HCT116 (cell line): ENCODE results near the gene MYEOV. TPM values are rescaled to one million over a fixed set of nuclear protein-coding genes. Genes with fewer than 3 reads are reported as not detected.

Source experiments
- ATAC-seq: fragments of 200-7000 bp; cut with Tn5 transposase; 2 replicates; pipeline ENCODE4 v1.9.1; 2020; ENCODE audit warnings: mild to moderate bottlenecking, moderate library complexity
- BruUV-seq: library from RNA; stranded (reverse); fragments of 400-500 nt; replicated peaks from 2 replicates; lab custom pipeline; 2021; lab: Mats Ljungman, UMichigan
- CTCF ChIA-PET: fragments of 300-600 bp; sonication (Branson Sonifier 250); formaldehyde crosslinking; loops from one replicate; lab custom pipeline; 2021; ENCODE audit warnings: antibody characterized with exemption; lab: Charles Lee
- POLR2A ChIA-PET: fragments of 300-600, 350-600 bp; sonication (Branson Sonifier 250); formaldehyde crosslinking; loops from one replicate; lab custom pipeline; 2021; ENCODE audit warnings: antibody characterized with exemption; lab: Charles Lee
- RAD21 ChIA-PET, 2 experiments: fragments of 300-600 bp; sonication (Branson Sonifier 250); formaldehyde crosslinking; loops; one replicate each; lab custom pipeline; 2023; ENCODE audit warnings: low total read pairs in 2 of 2; ENCODE audit not compliant: uncharacterized antibody in 2 of 2, unreplicated experiment in 2 of 2, low non-redundant PET in 1 of 2; lab: Charles Lee
- DNase-seq: peaks from one replicate; pipeline ENCODE4 v3.0.0-alpha.2; 2010; ENCODE audit warnings: low read depth, low spot score
- H2AFZ ChIP-seq: fragments of 200-600 bp; shearing (Covaris generic), sonication (generic); 2 replicates; pipeline ENCODE4 v1.6.1; 2017; ENCODE audit warnings: low read depth, mixed run types, mixed read lengths, antibody characterized with exemption, low read length; ENCODE audit not compliant: poor library complexity, severe bottlenecking
- H3K27ac ChIP-seq: 2 replicates; pipeline ENCODE4 v1.5.1; 2012; ENCODE audit warnings: low read depth, low read length
- H3K27me3 ChIP-seq: fragments of 200-600 bp; sonication (generic); 2 replicates; pipeline ENCODE4 v1.6.1; 2016; ENCODE audit warnings: mixed run types, low read length, mixed read lengths; ENCODE audit not compliant: insufficient read depth
- H3K36me3 ChIP-seq, 2 experiments: fragments of 200-500 bp in 1 of 2; fragments of 200-600 bp in 1 of 2; sonication (Bioruptor generic) in 1 of 2; sonication (generic) in 1 of 2; 2 replicates each; pipeline versions ENCODE4 v1.5.1 to v1.6.1; 2014 to 2016; ENCODE audit warnings: low read length in 2 of 2, inconsistent platforms in 1 of 2, mixed read lengths in 1 of 2, mixed run types in 1 of 2; ENCODE audit not compliant: insufficient read depth in 2 of 2, control insufficient read depth in 1 of 2
- H3K4me1 ChIP-seq, 2 experiments: fragments of 200-600 bp in 1 of 2; sonication (generic) in 1 of 2; 2 replicates each; pipeline versions ENCODE4 v1.5.1 to v1.6.1; 2012 to 2017; ENCODE audit warnings: low read length in 2 of 2, inconsistent platforms in 1 of 2, mild to moderate bottlenecking in 1 of 2, mixed read lengths in 1 of 2, mixed run types in 1 of 2, moderate library complexity in 1 of 2; ENCODE audit not compliant: insufficient read depth in 2 of 2, control insufficient read depth in 1 of 2
- H3K4me2 ChIP-seq: fragments of 200-600 bp; sonication (generic); 2 replicates; pipeline ENCODE4 v1.6.1; 2017; ENCODE audit warnings: mixed run types, low read length, mixed read lengths
- H3K4me3 ChIP-seq, 2 experiments: fragments of 200-600 bp in 1 of 2; sonication (generic) in 1 of 2; replicated peaks in 1 of 2; 2 replicates each; pipeline ENCODE4 v1.5.1; 2011 to 2016; ENCODE audit warnings: low read length in 2 of 2, control low read depth in 1 of 2, low read depth in 1 of 2, mild to moderate bottlenecking in 1 of 2, mixed read lengths in 1 of 2, mixed run types in 1 of 2
- H3K79me2 ChIP-seq: fragments of 200-600 bp; sonication (generic); 2 replicates; pipeline ENCODE4 v1.6.1; 2017; ENCODE audit warnings: mild to moderate bottlenecking, mixed run types, low read length, moderate library complexity, mixed read lengths; ENCODE audit not compliant: insufficient read depth
- H3K9ac ChIP-seq: fragments of 200-600 bp; sonication (generic); 2 replicates; pipeline ENCODE4 v1.6.1; 2016; ENCODE audit warnings: low read length, mixed read lengths
- H3K9me2 ChIP-seq: fragments of 200-600 bp; sonication (generic), shearing (Covaris generic); 2 replicates; pipeline ENCODE4 v1.6.1; 2017; ENCODE audit warnings: mixed run types, mild to moderate bottlenecking, moderate library complexity; ENCODE audit not compliant: insufficient read depth
- H3K9me3 ChIP-seq, 2 experiments: fragments of 200-500 bp in 1 of 2; fragments of 200-600 bp in 1 of 2; sonication (Bioruptor generic) in 1 of 2; sonication (generic) in 1 of 2; 2 replicates each; pipeline ENCODE4 v1.6.1; 2014 to 2017; ENCODE audit warnings: low read length in 2 of 2, mixed read lengths in 2 of 2, inconsistent platforms in 1 of 2, low read depth in 1 of 2, mild to moderate bottlenecking in 1 of 2, mixed run types in 1 of 2, moderate library complexity in 1 of 2; ENCODE audit not compliant: control insufficient read depth in 1 of 2, insufficient read depth in 1 of 2
- H4K20me1 ChIP-seq: fragments of 200-600 bp; sonication (generic), shearing (Covaris generic); 2 replicates; pipeline ENCODE4 v1.6.1; 2017; ENCODE audit warnings: mixed run types, mild to moderate bottlenecking, moderate library complexity; ENCODE audit not compliant: insufficient read depth
- CBX3 ChIP-seq: IDR thresholded peaks from 2 replicates; pipeline ENCODE4 v1.6.1; 2012; ENCODE audit warnings: low read depth
- CEBPB ChIP-seq: IDR thresholded peaks from 2 replicates; pipeline ENCODE4 v1.6.1; 2012; ENCODE audit warnings: low read depth
- EGR1 ChIP-seq: IDR thresholded peaks from 2 replicates; pipeline ENCODE4 v1.6.1; 2012; ENCODE audit warnings: low read depth
- ELF1 ChIP-seq: IDR thresholded peaks from 2 replicates; pipeline ENCODE4 v1.6.1; 2012; ENCODE audit warnings: low read depth, borderline replicate concordance
- EZH2 ChIP-seq: fragments of 200-600 bp; sonication (generic); IDR thresholded peaks from 2 replicates; pipeline ENCODE4 v1.6.1; 2017; ENCODE audit warnings: antibody characterized with exemption, mixed run types
- EZH2phosphoT487 ChIP-seq: fragments of 200-600 bp; IDR thresholded peaks from 2 replicates; pipeline ENCODE4 v1.6.1; 2018; ENCODE audit warnings: antibody characterized with exemption, borderline replicate concordance
- JUND ChIP-seq: IDR thresholded peaks from 2 replicates; pipeline ENCODE4 v1.6.1; 2012
- MAX ChIP-seq: IDR thresholded peaks from 2 replicates; pipeline ENCODE4 v1.6.1; 2012
- POLR2A ChIP-seq: IDR thresholded peaks from 2 replicates; pipeline ENCODE4 v1.7.0; 2011; ENCODE audit warnings: borderline replicate concordance; ENCODE audit not compliant: insufficient read depth, insufficient read length; ENCODE audit errors: extremely low read depth
- RAD21 ChIP-seq: IDR thresholded peaks from 2 replicates; pipeline ENCODE4 v1.6.1; 2012; ENCODE audit warnings: low read depth, mild to moderate bottlenecking
- REST ChIP-seq: IDR thresholded peaks from 2 replicates; pipeline ENCODE4 v1.6.1; 2012; ENCODE audit warnings: low read depth
- SIN3A ChIP-seq: IDR thresholded peaks from 2 replicates; pipeline ENCODE4 v1.6.1; 2012; ENCODE audit warnings: low read depth
- SP1 ChIP-seq: IDR thresholded peaks from 2 replicates; pipeline ENCODE4 v1.6.1; 2012; ENCODE audit warnings: low read depth
- TCF7L2 ChIP-seq: IDR thresholded peaks from 2 replicates; pipeline ENCODE4 v1.7.0; 2011; ENCODE audit warnings: borderline replicate concordance, inconsistent platforms; ENCODE audit not compliant: insufficient read depth, insufficient read length; ENCODE audit errors: extremely low read depth
- YY1 ChIP-seq: IDR thresholded peaks from 2 replicates; pipeline ENCODE4 v1.6.1; 2011; ENCODE audit warnings: low read length, low read depth, moderate library complexity, mild to moderate bottlenecking; ENCODE audit not compliant: insufficient replicate concordance; ENCODE audit errors: extremely low read depth
- ZFX ChIP-seq: fragments of 450-650 bp; IDR thresholded peaks from 2 replicates; pipeline ENCODE4 v1.6.1; 2017
- ZNF274 ChIP-seq: fragments of 200-500 bp; sonication (Bioruptor generic); IDR thresholded peaks from 2 replicates; pipeline ENCODE4 v1.6.1; 2014; ENCODE audit warnings: mild to moderate bottlenecking, low read depth, low read length, inconsistent platforms
- intact Hi-C: fragments of 100-400 bp; cut with micrococcal nuclease; formaldehyde crosslinking; loops from 2 replicates; pipeline ENCODE4 v1.10.0; 2022
- total RNA-seq: library from RNA; stranded (reverse); gene quantifications from one replicate; pipeline ENCODE4 v1.2.1, GENCODE V29; 2021; ENCODE audit not compliant: unreplicated experiment
- TF ChIP-seq, protein P1 (sequence below): IDR thresholded peaks from 2 replicates; pipeline ENCODE4 v1.6.1; 2012

Gene MYEOV
- total RNA-seq, 1 experiment from 2014 or later: 135 TPM

GRCh38 chr11:69244266-69244665, 49.7 kb upstream of the MYEOV start:
- no peaks in the 10 kb centered on the region for H3K27me3 ChIP-seq
- no peak overlapping the region for H3K27ac ChIP-seq
- ChIA-PET POLR2A (no interaction called here), RAD21 (no interaction called here), CTCF (no interaction called here)
- no peak for TF ChIP-seq YY1
- TF ChIP-seq JUND: no peak
- TF ChIP-seq ZFX: no peak
- TF ChIP-seq ELF1: no peak
- TF ChIP-seq SP1: no peak
- TF ChIP-seq MAX: no peak
- no peak for TF ChIP-seq ZNF274
- no peak for TF ChIP-seq REST
- TF ChIP-seq EZH2phosphoT487: no peak
- TF ChIP-seq RAD21: no peak
- no peak for TF ChIP-seq EGR1
- TF ChIP-seq, protein P1, sequence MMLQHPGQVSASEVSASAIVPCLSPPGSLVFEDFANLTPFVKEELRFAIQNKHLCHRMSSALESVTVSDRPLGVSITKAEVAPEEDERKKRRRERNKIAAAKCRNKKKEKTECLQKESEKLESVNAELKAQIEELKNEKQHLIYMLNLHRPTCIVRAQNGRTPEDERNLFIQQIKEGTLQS: no peak
- TF ChIP-seq CBX3: no peak
- no peak for TF ChIP-seq POLR2A
- TF ChIP-seq CEBPB: no peak
- no peak for TF ChIP-seq SIN3A
- no peak for TF ChIP-seq EZH2
- no peak for TF ChIP-seq TCF7L2
- H3K36me3 ChIP-seq: no peaks in the 10 kb centered on the region
- H3K9me3 ChIP-seq: no peaks in the 10 kb centered on the region
- DNase-seq (no peak), ATAC-seq (no peak)
- peaks cover 0 to 8% of the 10 kb centered on the region in 2 experiments; a peak in 1 of 4 replicates for H3K4me1 ChIP-seq
- H3K4me3 ChIP-seq: no peak overlapping the region
- no peaks in the 10 kb centered on the region for H3K9me2 ChIP-seq
- intact Hi-C loops: no loop called here
- H3K79me2 ChIP-seq: no peaks in the 10 kb centered on the region
- no TSS peak for BruUV-seq
- H3K9ac ChIP-seq: no peak overlapping the region
- no peak overlapping the region for H3K4me2 ChIP-seq
- H4K20me1 ChIP-seq: no peaks in the 10 kb centered on the region
- no peak overlapping the region for H2AFZ ChIP-seq
